Gastrocnemius medialis (tissue), 4 donors: ENCODE results near the gene QPCT. TPM values are rescaled to one million over a fixed set of nuclear protein-coding genes. Genes with fewer than 3 reads are reported as not detected.

Source experiments
- ATAC-seq, 2 donors: fragments of 150-250 bp; one replicate each; pipeline ENCODE4 v1.9.1; 2016
- DNase-seq, 2 donors: peaks; one replicate each; pipeline ENCODE4 v3.0.0-alpha.2; 2019
- H3K27ac ChIP-seq, 4 donors: fragments of 200-600 bp; sonication (generic); 1 replicate in 1 of 4; 2 replicates in 3 of 4; pipeline ENCODE4 v1.5.1; 2016 to 2018; ENCODE audit warnings: mild to moderate bottlenecking in 2 of 4, moderate library complexity in 1 of 4
- H3K27me3 ChIP-seq, 3 donors: fragments of 200-600 bp; sonication (generic) in 2 of 3; 1 replicate in 1 of 3; 2 replicates in 2 of 3; pipeline versions ENCODE4 v1.5.1 to v1.6.0; 2016 to 2019; ENCODE audit warnings: mild to moderate bottlenecking in 1 of 3, moderate library complexity in 1 of 3
- H3K36me3 ChIP-seq, 2 donors: fragments of 200-600 bp; sonication (generic) in 1 of 2; one replicate each; pipeline ENCODE4 v1.5.1; 2017 to 2018
- H3K4me1 ChIP-seq, 2 donors: fragments of 200-600 bp; sonication (generic) in 1 of 2; one replicate each; pipeline ENCODE4 v1.5.1; 2016 to 2017; ENCODE audit warnings: mild to moderate bottlenecking in 2 of 2
- H3K4me3 ChIP-seq, 4 donors: fragments of 200-600 bp; sonication (generic) in 3 of 4; 1 replicate in 1 of 4; 2 replicates in 3 of 4; pipeline ENCODE4 v1.5.1; 2016 to 2019; ENCODE audit warnings: mild to moderate bottlenecking in 2 of 4
- H3K9me3 ChIP-seq, 3 donors: fragments of 200-600 bp; sonication (generic) in 2 of 3; 1 replicate in 1 of 3; 2 replicates in 2 of 3; pipeline ENCODE4 v1.5.1; 2016 to 2019
- POLR2A ChIP-seq, 2 donors: fragments of 450-650 bp; IDR thresholded peaks; one replicate each; pipeline ENCODE4 v1.6.1; 2017; ENCODE audit warnings: antibody characterized with exemption in 2 of 2, mild to moderate bottlenecking in 2 of 2, moderate library complexity in 2 of 2
- in situ Hi-C, 4 donors: fragments of 200-750 bp; cut with MboI; loops; one replicate each; pipeline versions ENCODE4 v1.15.0 to v1.8.0; 2017; ENCODE audit warnings: low sequenced_read_pairs in 4 of 4
- intact Hi-C: fragments of 100-400 bp; cut with DNase I; formaldehyde crosslinking; loops from one replicate; pipeline ENCODE4 v1.15.1; 2023; ENCODE audit warnings: low total_unique reads
- total RNA-seq, 4 donors: library from RNA; depleted of rRNA; stranded (reverse); fragments of >200 nt; gene quantifications; one replicate each; pipeline versions ENCODE4 v1.1.0 to v1.2.3, GENCODE V29; 2016
- TF ChIP-seq, protein P1 (sequence below), 5 experiments: fragments of 450-650 bp in 3 of 5; fragments of 200-600 bp in 2 of 5; sonication (generic) in 2 of 5; IDR thresholded peaks in 4 of 5; conservative IDR thresholded peaks in 1 of 5; 1 replicate in 4 of 5; 2 replicates in 1 of 5; pipeline ENCODE4 v1.5.1; 2016 to 2019; ENCODE audit warnings: antibody characterized with exemption in 5 of 5, mild to moderate bottlenecking in 3 of 5, moderate library complexity in 3 of 5

The QPCT gene
- total RNA-seq, 4 donors from 2014 or later = 1.5 to 6.4 (median 4.7) TPM

DNA sequence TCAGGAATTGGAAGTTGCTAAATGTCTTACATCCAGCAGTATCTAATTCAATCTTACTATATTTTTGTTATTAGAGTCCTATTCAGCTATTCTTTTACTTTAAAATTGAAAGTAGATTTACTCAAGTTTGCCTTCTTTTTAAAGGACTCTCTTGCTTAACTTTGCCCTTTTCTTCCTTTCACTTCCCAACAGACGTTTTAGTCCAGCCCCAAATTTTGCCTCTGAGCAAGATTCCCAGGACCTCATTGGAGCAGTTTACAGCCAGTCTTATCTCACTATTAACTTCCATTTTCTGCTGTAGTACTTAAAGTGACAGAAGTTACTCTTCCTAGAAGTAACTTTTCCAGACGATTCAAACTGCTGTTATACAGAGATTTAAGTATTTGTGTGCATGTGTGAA lies 18.1 kb upstream of the QPCT start:
- no peaks in the 10 kb centered on the region for H3K9me3 ChIP-seq
- peak in 1 of 2 donors; percentile 29 for ATAC-seq
- in situ Hi-C loops = no loop called here
- H3K27ac ChIP-seq = peak overlapping the region; percentile 79 to 93 (median 90)
- no peaks in the 10 kb centered on the region for H3K27me3 ChIP-seq
- no peaks in the 10 kb centered on the region for H3K36me3 ChIP-seq
- H3K4me1 ChIP-seq = peaks cover 17 to 27% of the 10 kb centered on the region in 2 donors
- peak; percentile 27 to 29 for DNase-seq
- peak in 1 of 2 donors; percentile 13 for TF ChIP-seq POLR2A (IDR thresholded peaks at IDR 0.05)
- TF ChIP-seq, protein P1, sequence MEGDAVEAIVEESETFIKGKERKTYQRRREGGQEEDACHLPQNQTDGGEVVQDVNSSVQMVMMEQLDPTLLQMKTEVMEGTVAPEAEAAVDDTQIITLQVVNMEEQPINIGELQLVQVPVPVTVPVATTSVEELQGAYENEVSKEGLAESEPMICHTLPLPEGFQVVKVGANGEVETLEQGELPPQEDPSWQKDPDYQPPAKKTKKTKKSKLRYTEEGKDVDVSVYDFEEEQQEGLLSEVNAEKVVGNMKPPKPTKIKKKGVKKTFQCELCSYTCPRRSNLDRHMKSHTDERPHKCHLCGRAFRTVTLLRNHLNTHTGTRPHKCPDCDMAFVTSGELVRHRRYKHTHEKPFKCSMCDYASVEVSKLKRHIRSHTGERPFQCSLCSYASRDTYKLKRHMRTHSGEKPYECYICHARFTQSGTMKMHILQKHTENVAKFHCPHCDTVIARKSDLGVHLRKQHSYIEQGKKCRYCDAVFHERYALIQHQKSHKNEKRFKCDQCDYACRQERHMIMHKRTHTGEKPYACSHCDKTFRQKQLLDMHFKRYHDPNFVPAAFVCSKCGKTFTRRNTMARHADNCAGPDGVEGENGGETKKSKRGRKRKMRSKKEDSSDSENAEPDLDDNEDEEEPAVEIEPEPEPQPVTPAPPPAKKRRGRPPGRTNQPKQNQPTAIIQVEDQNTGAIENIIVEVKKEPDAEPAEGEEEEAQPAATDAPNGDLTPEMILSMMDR (IDR thresholded peaks at IDR 0.05 in 4 of 5, conservative IDR thresholded peaks at IDR 0.05 in 1 of 5) = no peak
- intact Hi-C loops = no loop called here
- peak overlapping the region; percentile 71 to 88 (median 80) for H3K4me3 ChIP-seq

- H3K36me3 ChIP-seq = no peaks in the 10 kb centered on the region
- intact Hi-C loops (no loop called here), in situ Hi-C loops (no loop called here)
- H3K27me3 ChIP-seq = no peaks in the 10 kb centered on the region
- peak overlapping the region in 1 of 4 donors; percentile 79 for H3K4me3 ChIP-seq
- DNase-seq (no peak), ATAC-seq (no peak)
- no peaks in the 10 kb centered on the region for H3K9me3 ChIP-seq
- peak overlapping the region; percentile 79 to 93 (median 90) for H3K27ac ChIP-seq
- peaks cover 10 to 19% of the 10 kb centered on the region in 2 donors for H3K4me1 ChIP-seq
- TF ChIP-seq POLR2A (IDR thresholded peaks at IDR 0.05) = no peak
- TF ChIP-seq, protein P1 (IDR thresholded peaks at IDR 0.05 in 4 of 5, conservative IDR thresholded peaks at IDR 0.05 in 1 of 5) = no peak
Observed at GRCh38 chr2:37326866-37327634, 17.4 kb upstream of the QPCT start.

GRCh38 chr2:37330681-37331080 lies 13.7 kb upstream of the QPCT start:
- no peak for TF ChIP-seq POLR2A (IDR thresholded peaks at IDR 0.05)
- TF ChIP-seq, protein P1 (IDR thresholded peaks at IDR 0.05 in 4 of 5, conservative IDR thresholded peaks at IDR 0.05 in 1 of 5) = no peak
- H3K4me3 ChIP-seq = no peak overlapping the region
- in situ Hi-C loops (no loop called here), intact Hi-C loops (no loop called here)
- no peak overlapping the region for H3K27ac ChIP-seq
- H3K9me3 ChIP-seq = no peaks in the 10 kb centered on the region
- DNase-seq = no peak
- no peak for ATAC-seq
- peaks cover 0 to 3% of the 10 kb centered on the region in 2 donors for H3K4me1 ChIP-seq
- H3K27me3 ChIP-seq = no peaks in the 10 kb centered on the region
- H3K36me3 ChIP-seq = no peaks in the 10 kb centered on the region

- DNase-seq (no peak), ATAC-seq (no peak)
- in situ Hi-C loops = no loop called here
- no peaks in the 10 kb centered on the region for H3K36me3 ChIP-seq
- no peaks in the 10 kb centered on the region for H3K27me3 ChIP-seq
- intact Hi-C loops = no loop called here
- no peak overlapping the region for H3K4me3 ChIP-seq
- no peaks in the 10 kb centered on the region for H3K4me1 ChIP-seq
- no peak overlapping the region for H3K27ac ChIP-seq
- H3K9me3 ChIP-seq = no peaks in the 10 kb centered on the region
- TF ChIP-seq, protein P1 (IDR thresholded peaks at IDR 0.05 in 4 of 5, conservative IDR thresholded peaks at IDR 0.05 in 1 of 5) = no peak
- TF ChIP-seq POLR2A (IDR thresholded peaks at IDR 0.05) = no peak
Observed at GRCh38 chr2:37332560-37332959, 11.9 kb upstream of the QPCT start.
